ENCODE results near the gene FAM124B. TPM values are rescaled to one million over a fixed set of nuclear protein-coding genes. Genes with fewer than 3 reads are reported as not detected.
A peak's percentile ranks its signal among the peaks of the same experiment; 100 is the strongest.

The FAM124B gene, protein sequence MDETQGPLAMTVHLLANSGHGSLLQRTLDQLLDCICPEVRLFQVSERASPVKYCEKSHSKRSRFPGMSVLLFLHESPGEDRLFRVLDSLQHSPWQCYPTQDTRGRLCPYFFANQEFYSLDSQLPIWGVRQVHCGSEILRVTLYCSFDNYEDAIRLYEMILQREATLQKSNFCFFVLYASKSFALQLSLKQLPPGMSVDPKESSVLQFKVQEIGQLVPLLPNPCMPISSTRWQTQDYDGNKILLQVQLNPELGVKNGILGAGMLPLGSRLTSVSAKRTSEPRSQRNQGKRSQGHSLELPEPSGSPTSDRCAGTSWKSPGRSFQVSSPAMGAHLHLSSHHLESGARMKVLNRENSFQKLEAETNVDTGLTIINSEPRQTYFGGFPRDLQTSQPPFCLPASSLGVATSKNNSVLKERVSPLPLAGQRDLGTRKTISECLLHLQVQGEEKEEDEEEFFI
- total RNA-seq (2021) = 0.83 and 0.94 TPM in 2 replicates
- long read RNA-seq, partial matches to known transcripts = 0 of 5 reads
- long read RNA-seq, other reads (novel, unspliced or antisense) = 5 of 5 reads

- H3K9ac ChIP-seq (ENCODE audit: extremely low read depth, insufficient read length, low read length) = no peak within 1 kb of the TSS
- Mint-ChIP-seq H3K36me3 (ENCODE audit: insufficient read depth in 1 of 3, low read depth in 3 of 3) (peaks cover 0 to 15% (median 13%) of the 10 kb centered on the region in 3 experiments; a peak in 5 of 7 replicates), H3K9me3 (peaks cover 9 to 12% of the 10 kb centered on the region in 2 experiments), H3K4me1 (peaks cover 5 to 6% of the 10 kb centered on the region in 2 experiments; a peak in 3 of 4 replicates), H3K4me3 (no peak within 1 kb of the TSS), H3K27ac (peak within 1 kb of the TSS in 1 of 3 experiments; percentile 48; a peak in 1 of 7 replicates), H3K27me3 (ENCODE audit: low read depth) (no peaks in the 10 kb centered on the region)
- H3K4ac ChIP-seq (ENCODE audit: low read depth, low read length) = no peak within 1 kb of the TSS
- no peak within 1 kb of the TSS for H3K23ac ChIP-seq (ENCODE audit: insufficient read length, low read depth, low read length)
- no peak within 1 kb of the TSS for H4K8ac ChIP-seq (replicated peaks; ENCODE audit: insufficient read length, low read depth, low read length)
- no peak within 1 kb of the TSS for H3K56ac ChIP-seq (ENCODE audit: insufficient read length, low read depth, low read length)
- H2BK20ac ChIP-seq (ENCODE audit: low read depth, low read length, poor library complexity, severe bottlenecking) = no peak within 1 kb of the TSS
- no peak for DNase-seq
- no peak within 1 kb of the TSS for H2BK15ac ChIP-seq (ENCODE audit: low read depth, low read length)
- no peak within 1 kb of the TSS for H2BK12ac ChIP-seq (ENCODE audit: insufficient read length, low read depth, low read length)
- no peak within 1 kb of the TSS for H3K18ac ChIP-seq (ENCODE audit: insufficient read length, low read depth, low read length)
- no peak within 1 kb of the TSS for H4K5ac ChIP-seq (ENCODE audit: insufficient read length, low read depth, low read length)
- H3K79me1 ChIP-seq (ENCODE audit: insufficient read depth, low read depth, low read length, poor library complexity, severe bottlenecking) = no peaks in the 10 kb centered on the region
- H3K27ac ChIP-seq (ENCODE audit: insufficient read length, low read depth, low read length) = no peak within 1 kb of the TSS
- no peak within 1 kb of the TSS for H3T11ph ChIP-seq (ENCODE audit: low read length)
- H4K91ac ChIP-seq (ENCODE audit: insufficient read length, low read depth, low read length) = no peak within 1 kb of the TSS
- no peaks in the 10 kb centered on the region; the same call in 1 of the 2 replicates for H3K4me1 ChIP-seq (ENCODE audit: insufficient read depth, low read length)
- no CpG with 5 or more reads among the region's 19 CpGs for WGBS (ENCODE audit: extremely low coverage, insufficient read length, low lambda C conversion rate)
- H3K27me3 ChIP-seq (ENCODE audit: insufficient read depth, low read length) = no peaks in the 10 kb centered on the region
- H3K79me2 ChIP-seq (ENCODE audit: insufficient read depth, low read length) = no peaks in the 10 kb centered on the region
- TF ChIP-seq, protein P1, sequence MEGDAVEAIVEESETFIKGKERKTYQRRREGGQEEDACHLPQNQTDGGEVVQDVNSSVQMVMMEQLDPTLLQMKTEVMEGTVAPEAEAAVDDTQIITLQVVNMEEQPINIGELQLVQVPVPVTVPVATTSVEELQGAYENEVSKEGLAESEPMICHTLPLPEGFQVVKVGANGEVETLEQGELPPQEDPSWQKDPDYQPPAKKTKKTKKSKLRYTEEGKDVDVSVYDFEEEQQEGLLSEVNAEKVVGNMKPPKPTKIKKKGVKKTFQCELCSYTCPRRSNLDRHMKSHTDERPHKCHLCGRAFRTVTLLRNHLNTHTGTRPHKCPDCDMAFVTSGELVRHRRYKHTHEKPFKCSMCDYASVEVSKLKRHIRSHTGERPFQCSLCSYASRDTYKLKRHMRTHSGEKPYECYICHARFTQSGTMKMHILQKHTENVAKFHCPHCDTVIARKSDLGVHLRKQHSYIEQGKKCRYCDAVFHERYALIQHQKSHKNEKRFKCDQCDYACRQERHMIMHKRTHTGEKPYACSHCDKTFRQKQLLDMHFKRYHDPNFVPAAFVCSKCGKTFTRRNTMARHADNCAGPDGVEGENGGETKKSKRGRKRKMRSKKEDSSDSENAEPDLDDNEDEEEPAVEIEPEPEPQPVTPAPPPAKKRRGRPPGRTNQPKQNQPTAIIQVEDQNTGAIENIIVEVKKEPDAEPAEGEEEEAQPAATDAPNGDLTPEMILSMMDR (conservative IDR thresholded peaks at IDR 0.05) = no peak
- H3K9me3 ChIP-seq (ENCODE audit: control insufficient read depth, low read depth, low read length) = no peaks in the 10 kb centered on the region
- no peak within 1 kb of the TSS for H2AK5ac ChIP-seq (ENCODE audit: insufficient read length, low read length)
- H3K14ac ChIP-seq (ENCODE audit: insufficient read depth, low read length) = no peak within 1 kb of the TSS
- H4K20me1 ChIP-seq (ENCODE audit: control insufficient read depth, insufficient read depth, insufficient read length) = no peaks in the 10 kb centered on the region
- no peak within 1 kb of the TSS for H2BK120ac ChIP-seq (ENCODE audit: low read depth, low read length, poor library complexity, severe bottlenecking)
- H3K23me2 ChIP-seq (ENCODE audit: insufficient read length, low read depth, low read length, poor library complexity, severe bottlenecking) = no peaks in the 10 kb centered on the region
- no peak within 1 kb of the TSS for H3K4me2 ChIP-seq (ENCODE audit: insufficient read depth, insufficient read length, low read length)
- no peak within 1 kb of the TSS for H2AFZ ChIP-seq (ENCODE audit: low read length)
- no peak within 1 kb of the TSS for H2BK5ac ChIP-seq (ENCODE audit: insufficient read length, low read length)
Observed at GRCh38 chr2:224401641-224402342, at the start of gene FAM124B. TSS of gene FAM124B (minus strand) at chr2:224402107. CDS start at chr2:224401768, 339 bp downstream.
